ENCODE results near the gene GATA5.

The GATA5 gene

DNA sequence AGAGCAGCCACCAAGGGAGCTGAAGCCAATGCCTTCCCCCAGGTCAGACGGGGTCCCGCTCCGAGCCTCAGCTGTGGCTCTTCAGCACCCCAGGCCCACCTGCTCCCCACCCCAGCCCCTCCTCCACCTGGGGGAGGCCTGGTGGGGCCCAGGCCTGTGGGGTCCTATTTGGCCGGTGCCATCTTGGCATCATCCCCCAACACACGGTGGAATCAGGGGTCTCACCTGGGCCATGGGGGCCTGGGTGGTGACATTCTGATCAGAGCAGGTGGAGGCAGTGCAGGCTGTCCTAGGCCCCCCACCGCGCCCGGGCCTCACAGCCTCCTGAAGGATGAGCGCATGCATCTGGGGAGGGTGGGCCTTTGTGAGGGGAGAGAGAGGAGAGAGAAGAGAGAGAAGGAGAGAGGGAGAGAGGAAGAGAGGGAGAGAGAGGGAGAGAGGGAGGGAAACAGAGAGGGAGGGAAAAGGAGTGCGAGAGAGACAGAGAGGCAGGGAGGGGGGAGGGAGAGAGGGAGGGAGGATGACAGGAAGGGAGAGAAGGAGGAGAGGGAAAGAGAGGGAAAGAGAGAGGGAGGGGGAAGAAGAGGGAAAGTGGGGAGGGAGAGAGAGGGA, 24.5 kb downstream of the GATA5 start:
- no peak for DNase-seq

DNA sequence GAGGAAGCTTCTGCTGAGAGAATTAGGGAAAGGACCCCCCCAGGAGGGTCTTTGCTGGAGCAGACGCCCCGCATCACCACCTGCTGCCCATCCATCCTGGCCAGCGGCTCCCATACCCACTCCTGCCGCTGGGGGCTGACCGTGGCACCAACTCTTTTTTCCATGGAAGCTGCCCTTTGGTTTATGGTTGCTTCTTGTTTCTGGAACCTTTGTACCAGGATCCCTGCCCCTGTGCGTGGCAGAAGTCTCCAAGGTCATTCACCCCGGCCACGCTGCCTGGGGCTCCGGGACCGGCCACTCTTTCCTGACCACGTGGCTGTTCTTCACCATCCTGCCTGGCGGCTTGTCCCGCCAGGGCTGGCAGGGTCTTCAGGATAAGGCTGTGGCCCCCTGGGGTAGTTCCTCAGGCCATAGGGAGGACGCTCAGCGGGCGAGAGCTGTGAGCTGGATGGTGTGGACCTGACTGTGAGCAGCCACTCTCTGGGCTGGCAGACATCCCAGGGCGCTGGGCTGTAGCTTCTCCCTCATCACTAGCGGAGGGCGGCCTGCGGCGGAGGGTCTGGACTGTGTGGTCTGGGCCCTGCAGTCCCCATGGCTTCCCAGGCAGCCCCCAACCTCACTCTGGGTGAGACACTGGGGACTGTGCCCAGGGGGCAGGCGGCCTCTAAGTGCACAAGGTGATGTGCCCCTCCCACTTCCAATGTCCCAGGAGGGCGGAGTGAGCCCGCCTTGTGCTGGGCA, 25.7 kb downstream of the GATA5 start:
- DNase-seq = no peak

DNA sequence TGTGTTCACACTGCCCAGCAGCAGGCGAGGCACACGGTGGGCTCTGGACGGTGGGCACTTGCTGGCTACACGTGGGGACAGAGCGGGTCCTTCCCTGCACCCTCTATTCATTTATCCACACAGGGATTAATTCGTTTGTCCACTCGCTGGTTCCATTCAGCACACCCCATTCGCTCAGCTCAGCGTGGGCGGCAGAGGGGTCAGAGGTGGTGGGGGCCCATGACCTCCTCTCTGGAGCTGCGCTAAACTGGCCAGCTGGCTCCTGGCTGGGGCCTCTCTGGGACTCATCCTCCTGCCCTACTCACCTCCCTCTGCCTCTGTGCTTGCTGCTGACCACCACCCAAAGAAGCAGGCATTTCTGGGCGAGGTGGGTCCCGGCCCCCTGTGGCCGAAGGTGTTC, 27.0 kb downstream of the GATA5 start:
- no peak for DNase-seq

DNA sequence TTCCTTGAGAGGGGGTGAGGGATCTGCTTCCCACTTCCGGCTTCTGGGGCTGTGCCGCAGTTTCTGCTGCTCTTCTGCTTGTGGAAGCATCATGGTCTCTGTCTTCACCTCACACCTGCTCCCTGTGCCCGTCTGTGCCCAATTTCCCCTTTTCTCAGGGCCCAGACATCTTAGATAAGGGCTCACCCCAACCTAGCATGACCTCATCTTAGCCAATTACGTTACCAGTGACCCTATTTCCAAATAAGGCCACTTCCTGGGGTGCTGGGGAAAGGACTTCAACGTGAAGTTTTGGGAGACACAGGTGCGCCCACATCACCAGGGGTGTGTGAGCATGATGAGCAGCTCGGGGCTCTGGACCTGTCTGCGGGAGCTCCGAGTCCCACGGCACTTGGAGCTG, 27.8 kb downstream of the GATA5 start:
- no peak for DNase-seq

DNA sequence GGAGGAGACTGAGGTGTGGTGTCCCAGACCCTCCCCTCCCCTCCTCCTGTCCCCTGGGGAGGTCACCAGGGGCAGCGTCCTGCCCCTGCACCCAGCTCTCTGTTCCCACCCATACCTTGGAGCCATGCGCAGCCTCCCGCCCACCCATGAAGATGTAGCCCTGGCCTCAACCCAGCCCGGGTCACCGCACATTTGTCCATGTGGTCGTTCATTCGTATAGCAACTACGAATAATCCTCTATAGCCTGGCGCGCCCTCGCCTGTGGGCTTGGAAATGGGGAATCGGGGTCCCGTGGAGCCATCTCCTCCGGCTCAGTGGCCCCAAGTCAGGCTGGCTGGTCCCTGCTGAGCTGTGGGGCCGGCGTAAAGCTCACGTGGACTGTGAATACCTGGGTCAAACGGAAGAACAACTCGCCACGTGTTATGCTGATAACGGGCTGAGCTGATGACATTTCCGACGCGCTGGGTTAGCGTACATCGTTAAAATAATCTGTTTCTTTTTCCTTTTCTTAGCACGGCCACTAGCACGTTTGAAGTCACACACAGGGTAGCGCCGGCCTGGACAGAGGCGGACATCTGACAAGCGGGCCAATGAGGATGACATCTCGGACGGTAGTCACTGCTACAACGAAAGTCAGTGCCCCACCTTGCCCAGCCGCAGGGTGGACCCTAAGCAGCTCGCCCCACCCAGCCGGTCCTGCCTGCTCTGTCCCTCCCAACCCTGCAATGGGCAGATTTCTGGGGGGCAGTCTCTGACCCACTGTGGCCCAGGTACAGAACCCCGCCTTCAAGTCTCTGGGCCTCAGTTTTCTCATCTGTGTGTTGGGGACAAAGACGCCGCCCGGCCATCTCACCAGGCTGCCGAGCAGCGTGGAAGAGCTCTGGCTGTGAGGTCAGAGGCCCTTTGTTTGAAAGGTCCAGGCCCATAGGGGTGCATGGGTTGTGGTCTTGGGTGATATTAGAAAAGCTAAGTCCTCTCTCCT, 28.6 kb downstream of the GATA5 start:
- DNase-seq = no peak

- no peak for DNase-seq
These were observed 29.3 kb downstream of the GATA5 start for GRCh38 chr20:62446481-62446880.

DNA sequence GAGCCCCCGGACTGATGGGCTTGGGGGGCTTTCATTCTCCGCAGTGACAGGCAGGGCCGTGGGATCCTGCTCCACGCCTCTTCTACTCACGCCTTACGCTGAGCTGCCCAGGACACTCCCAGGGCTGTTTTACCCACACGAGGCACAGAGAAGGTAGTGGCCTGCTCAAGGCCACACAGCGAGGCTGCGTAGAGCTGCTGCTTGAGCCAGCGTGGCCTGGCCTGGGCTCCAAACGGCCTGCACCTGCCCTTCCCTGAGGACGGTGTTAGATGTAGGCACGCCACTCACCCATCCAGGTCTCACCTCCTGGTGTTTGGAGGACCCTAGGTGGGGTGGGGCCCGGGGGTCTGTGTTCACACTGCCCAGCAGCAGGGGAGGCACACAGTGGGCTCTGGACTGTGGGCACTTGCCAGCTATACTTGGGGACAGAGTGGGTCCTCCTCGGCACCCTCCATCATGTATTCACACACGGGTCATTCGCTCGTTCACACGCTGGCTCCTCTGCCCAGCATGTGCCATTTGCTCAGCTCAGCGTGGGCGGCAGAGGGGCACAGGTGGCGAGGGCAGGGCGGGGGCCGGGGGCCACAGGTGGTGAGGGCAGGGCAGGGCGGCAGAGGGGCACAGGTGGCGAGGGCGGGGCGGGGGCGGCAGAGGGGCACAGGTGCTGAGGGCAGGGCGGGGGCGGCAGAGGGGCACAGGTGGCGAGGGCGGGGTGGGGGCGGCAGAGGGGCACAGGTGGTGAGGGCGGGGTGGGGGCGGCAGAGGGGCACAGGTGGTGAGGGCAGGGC, 30.0 kb downstream of the GATA5 start:
- DNase-seq = no peak

DNA sequence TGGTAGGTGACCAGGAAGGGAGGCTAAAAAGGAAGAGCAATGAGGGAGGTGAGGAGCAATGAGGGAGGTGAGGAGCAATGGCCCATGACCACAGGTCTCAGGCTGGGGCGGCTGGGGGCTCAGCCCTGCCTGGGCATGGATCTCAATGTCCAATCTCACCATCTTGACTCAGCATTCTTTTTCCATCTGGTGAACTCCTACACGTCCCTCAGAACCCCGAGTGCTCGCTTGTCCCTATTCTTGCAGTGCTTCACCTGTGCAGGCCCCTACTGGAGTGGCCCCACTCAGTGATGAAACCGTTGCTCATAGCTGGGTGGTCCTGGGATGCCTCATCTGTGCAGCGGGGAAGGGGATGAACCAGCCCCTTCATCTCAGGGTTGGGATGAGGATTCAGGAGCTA, 31.5 kb downstream of the GATA5 start:
- no peak for DNase-seq

- no peak for DNase-seq
These were observed 33.7 kb downstream of the GATA5 start for GRCh38 chr20:62441987-62442539.

DNA sequence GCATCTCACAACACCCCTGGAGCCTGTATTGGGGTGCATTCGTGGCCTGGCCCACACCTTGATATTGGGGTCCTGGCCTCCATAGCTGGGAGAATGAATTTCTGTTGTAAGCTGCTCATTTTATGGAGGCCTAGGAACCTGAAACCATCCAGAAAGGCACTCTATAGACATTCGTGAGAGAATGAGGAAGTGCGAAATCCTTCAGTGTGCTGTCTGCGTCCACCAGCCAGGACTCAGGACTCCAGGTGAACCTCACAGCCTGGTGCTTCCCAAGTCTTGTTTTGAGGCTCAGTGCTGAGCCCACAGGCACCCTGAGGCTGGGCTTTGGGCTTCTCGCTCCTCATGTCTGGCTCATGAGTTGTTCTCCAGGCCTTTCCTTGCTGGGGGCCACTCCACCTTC, 36.6 kb downstream of the GATA5 start:
- no peak for DNase-seq

DNA sequence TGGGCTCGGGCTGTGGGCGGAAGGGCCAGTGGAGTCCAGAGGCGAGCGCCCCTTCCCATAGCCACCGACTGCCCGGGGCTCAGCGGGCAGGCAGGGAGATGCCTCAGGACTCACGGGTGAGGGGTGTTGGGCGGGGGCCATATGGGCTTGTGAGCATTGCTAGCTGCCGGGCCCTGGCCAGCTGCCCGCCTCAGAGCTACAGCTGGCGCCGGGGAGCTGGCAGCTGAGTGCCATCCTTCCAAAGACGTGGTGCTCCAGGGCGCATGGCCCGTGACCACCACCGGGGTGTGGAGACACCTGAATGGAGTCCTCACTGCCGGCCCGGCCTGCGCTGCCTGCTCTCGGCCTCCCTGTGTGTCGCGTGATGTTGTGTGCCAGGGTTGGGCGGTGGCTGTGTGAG, 37.9 kb downstream of the GATA5 start:
- no peak for DNase-seq

- DNase-seq = no peak
These were observed 38.3 kb downstream of the GATA5 start for GRCh38 chr20:62437496-62437895.

- DNase-seq = no peak
These were observed 39.1 kb downstream of the GATA5 start for GRCh38 chr20:62436692-62437091.

- DNase-seq = no peak
These were observed 41.9 kb downstream of the GATA5 start for GRCh38 chr20:62433658-62434497.

GRCh38 chr20:62430866-62431447, 44.8 kb downstream of the GATA5 start:
- DNase-seq = no peak

DNA sequence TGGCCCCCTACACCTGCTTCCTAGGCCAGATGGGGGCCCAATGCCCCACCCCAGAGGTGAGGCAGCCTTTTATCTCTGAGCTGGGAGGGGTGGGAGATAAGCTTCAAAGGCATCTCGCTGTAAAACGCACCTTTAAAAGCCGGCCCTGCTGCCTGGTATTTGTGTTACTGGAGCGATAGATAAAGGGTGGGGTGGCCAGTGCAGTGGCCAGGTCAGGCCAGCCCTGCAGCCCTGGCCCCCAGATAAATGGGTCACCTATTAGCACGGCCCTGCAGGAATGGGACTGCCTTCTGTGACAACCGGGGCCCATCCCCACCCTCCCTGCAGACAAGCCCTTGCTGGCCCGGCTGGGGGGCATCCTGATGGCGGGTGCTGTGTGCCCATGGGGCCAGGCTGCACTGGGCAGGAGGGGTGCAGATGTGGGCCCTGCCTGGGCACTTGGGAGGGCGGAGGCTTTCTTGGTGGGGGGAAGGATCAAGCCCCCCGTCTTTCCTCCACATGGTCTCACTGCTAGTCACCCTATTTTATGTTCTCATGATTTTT, 45.4 kb downstream of the GATA5 start:
- DNase-seq = no peak

- DNase-seq = no peak
These were observed 46.1 kb downstream of the GATA5 start for GRCh38 chr20:62429455-62430310.

DNA sequence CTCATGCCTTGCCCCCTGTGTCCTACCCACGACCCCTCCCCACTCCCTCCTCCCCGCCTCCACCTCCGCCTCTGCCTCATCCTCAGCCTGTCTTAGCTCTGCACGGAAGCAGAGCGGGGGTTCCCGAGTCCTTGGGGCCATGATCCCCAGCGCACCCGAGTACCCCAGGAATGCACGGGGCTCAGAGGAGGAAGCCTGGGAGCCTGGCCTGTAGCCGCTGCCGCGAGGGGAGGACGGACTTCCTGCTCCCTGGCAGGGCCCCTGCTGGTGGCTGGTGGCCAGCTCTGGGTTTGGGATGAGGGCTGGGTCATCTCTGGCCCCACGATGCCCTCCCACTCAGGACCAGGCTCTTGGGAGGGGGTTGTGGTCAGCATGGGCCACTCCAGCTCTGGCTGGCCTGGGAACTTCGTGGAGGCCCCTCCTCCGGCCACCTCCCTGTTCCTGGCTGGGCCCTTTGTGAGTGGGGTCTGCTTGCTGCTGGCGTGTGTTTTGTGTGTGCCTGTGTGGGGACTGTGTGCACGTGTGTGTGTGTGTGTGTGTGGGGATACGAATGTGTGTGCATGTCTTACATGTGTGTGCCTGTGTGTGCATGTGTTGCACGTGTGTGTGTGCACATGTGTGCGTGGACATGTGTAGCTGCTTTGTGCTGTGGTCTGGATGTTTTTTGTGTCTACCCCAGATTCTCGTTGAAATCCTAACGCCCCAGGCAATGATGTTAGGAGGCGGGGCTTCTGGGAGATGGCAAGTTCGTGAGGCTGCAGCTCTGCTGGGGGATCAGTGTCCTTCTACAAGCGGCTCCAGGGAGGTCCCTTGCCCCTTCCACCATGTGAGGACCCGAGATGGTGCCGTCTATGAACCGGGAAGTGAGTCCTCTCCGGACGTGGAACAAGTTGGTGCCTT, 47.1 kb downstream of the GATA5 start:
- no peak for DNase-seq

DNA sequence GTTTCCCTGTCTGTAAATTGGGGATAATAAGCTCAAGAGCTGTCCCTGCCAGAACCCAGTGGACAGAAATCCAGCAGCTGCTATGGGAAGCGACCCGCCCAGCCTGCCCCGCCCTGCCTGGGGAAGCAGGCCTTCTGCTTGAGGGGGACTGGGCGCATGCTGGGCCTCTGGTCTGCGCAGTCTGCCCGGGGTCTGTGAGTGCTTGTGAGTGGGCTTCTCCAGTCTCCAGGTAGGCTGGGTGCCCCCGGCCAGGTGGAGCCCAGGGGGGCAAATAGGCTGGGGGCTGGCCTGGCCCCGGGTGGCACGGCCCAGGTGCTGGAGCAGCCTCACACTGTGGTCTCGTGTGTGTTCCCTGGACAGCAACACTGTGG, 47.8 kb downstream of the GATA5 start:
- no peak for DNase-seq

Measured in fibroblast of skin of right biceps (primary cell).